Stimulated activated CD8-positive, alpha-beta memory T cell treated with anti-CD3 and anti-CD28 coated beads, Interleukin-4, amount 100 ng/mL, for 24 hours (primary cell): ENCODE measurements around the gene RNF217.
"Not testable (repeated sequence)": the region's sequence is repeated elsewhere in the genome, so short reads cannot be mapped to it uniquely, and the experiment has no call there.

Source experiments
- DNase-seq: peaks from one replicate; pipeline ENCODE4 v3.0.0-alpha.2; 2020; ENCODE audit warnings: low read depth

Gene RNF217

GRCh38 chr6:124961777-124962638, at the start of gene RNF217:
TSS of gene RNF217 (plus strand) at chr6:124962437. CDS start at chr6:124962545, 108 bp downstream.
- DNase-seq: no peak

- DNase-seq: no peak
Observed at GRCh38 chr6:124913056-124913455, 49.2 kb upstream of the RNF217 start.

- no peak for DNase-seq
Observed at GRCh38 chr6:124917769-124918168, 44.5 kb upstream of the RNF217 start.

GRCh38 chr6:124919703-124920102, 42.5 kb upstream of the RNF217 start:
- not testable (repeated sequence) for DNase-seq

GRCh38 chr6:124924333-124924759, 37.9 kb upstream of the RNF217 start:
- no peak for DNase-seq

GRCh38 chr6:124926435-124926834, 35.8 kb upstream of the RNF217 start:
- no peak for DNase-seq

- no peak for DNase-seq
Observed at GRCh38 chr6:124927806-124928205, 34.4 kb upstream of the RNF217 start.

- DNase-seq: no peak
Observed at GRCh38 chr6:124928851-124929250, 33.4 kb upstream of the RNF217 start.

- DNase-seq: no peak
Observed at GRCh38 chr6:124937645-124938044, 24.6 kb upstream of the RNF217 start.

- no peak for DNase-seq
Observed at GRCh38 chr6:124941259-124941658, 21.0 kb upstream of the RNF217 start.

- no peak for DNase-seq
Observed at GRCh38 chr6:124943658-124944057, 18.6 kb upstream of the RNF217 start.

GRCh38 chr6:124947971-124948451, 14.2 kb upstream of the RNF217 start:
- no peak for DNase-seq

GRCh38 chr6:124949706-124950105, 12.5 kb upstream of the RNF217 start:
- no peak for DNase-seq

GRCh38 chr6:124953808-124954207, 8.4 kb upstream of the RNF217 start:
- DNase-seq: no peak

- no peak for DNase-seq
Observed at GRCh38 chr6:124955108-124955856, 7.0 kb upstream of the RNF217 start.

GRCh38 chr6:124956018-124956417, 6.2 kb upstream of the RNF217 start:
- no peak for DNase-seq

- no peak for DNase-seq
Observed at GRCh38 chr6:124958149-124958548, 4.1 kb upstream of the RNF217 start.

GRCh38 chr6:124958759-124959354, 3.4 kb upstream of the RNF217 start:
- no peak for DNase-seq

- no peak for DNase-seq
Observed at GRCh38 chr6:124960757-124961463, 1.3 kb upstream of the RNF217 start.

GRCh38 chr6:124961464-124961776, 817 bp upstream of the RNF217 start:
- no peak for DNase-seq

- no peak for DNase-seq
Observed at GRCh38 chr6:124962639-124963415, 590 bp downstream of the RNF217 start.
